GM21619 (cell line): ENCODE results near the gene QSOX2.
A peak's percentile ranks its signal among the peaks of the same experiment; 100 is the strongest.
"Not testable (repeated sequence)": the region's sequence is repeated elsewhere in the genome, so short reads cannot be mapped to it uniquely, and the experiment has no call there.

Experiments
- ATAC-seq: cut with Tn5 transposase; IDR thresholded peaks from one replicate; pipeline ENCODE4 v1.9.1; 2021; ENCODE audit not compliant: unreplicated experiment

The QSOX2 gene

GRCh38 chr9:136238342-136238732 lies 7.3 kb downstream of the QSOX2 start:
- no peak for ATAC-seq

GRCh38 chr9:136237486-136238341 lies 7.9 kb downstream of the QSOX2 start:
- ATAC-seq: no peak

GRCh38 chr9:136236471-136237410 lies 8.9 kb downstream of the QSOX2 start:
- ATAC-seq: not testable (repeated sequence)

GRCh38 chr9:136235709-136236455 lies 9.7 kb downstream of the QSOX2 start:
- no peak for ATAC-seq

GRCh38 chr9:136235171-136235570 lies 10.4 kb downstream of the QSOX2 start:
- no peak for ATAC-seq

GRCh38 chr9:136234597-136234996 lies 11.0 kb downstream of the QSOX2 start:
- ATAC-seq: no peak

GRCh38 chr9:136233868-136234267 lies 11.7 kb downstream of the QSOX2 start:
- no peak for ATAC-seq

GRCh38 chr9:136233411-136233810 lies 12.2 kb downstream of the QSOX2 start:
- no peak for ATAC-seq

GRCh38 chr9:136232969-136233368 lies 12.6 kb downstream of the QSOX2 start:
- no peak for ATAC-seq

- ATAC-seq: no peak
These were observed 13.9 kb downstream of the QSOX2 start for GRCh38 chr9:136231478-136232297.

- ATAC-seq: no peak
These were observed 14.8 kb downstream of the QSOX2 start for GRCh38 chr9:136230773-136231172.

- no peak for ATAC-seq
These were observed 15.2 kb downstream of the QSOX2 start for GRCh38 chr9:136230365-136230764.

GRCh38 chr9:136229096-136230065 lies 16.2 kb downstream of the QSOX2 start:
- ATAC-seq: no peak

GRCh38 chr9:136228107-136228875 lies 17.3 kb downstream of the QSOX2 start:
- ATAC-seq: no peak

GRCh38 chr9:136226680-136227407 lies 18.8 kb downstream of the QSOX2 start:
- ATAC-seq: no peak

- peak; percentile 60 for ATAC-seq
These were observed 19.6 kb downstream of the QSOX2 start for GRCh38 chr9:136225748-136226679.

GRCh38 chr9:136225366-136225747 lies 20.3 kb downstream of the QSOX2 start:
- ATAC-seq: peak; percentile 51
